ENCODE measurements around the gene TMEM272.

The TMEM272 gene

DNA sequence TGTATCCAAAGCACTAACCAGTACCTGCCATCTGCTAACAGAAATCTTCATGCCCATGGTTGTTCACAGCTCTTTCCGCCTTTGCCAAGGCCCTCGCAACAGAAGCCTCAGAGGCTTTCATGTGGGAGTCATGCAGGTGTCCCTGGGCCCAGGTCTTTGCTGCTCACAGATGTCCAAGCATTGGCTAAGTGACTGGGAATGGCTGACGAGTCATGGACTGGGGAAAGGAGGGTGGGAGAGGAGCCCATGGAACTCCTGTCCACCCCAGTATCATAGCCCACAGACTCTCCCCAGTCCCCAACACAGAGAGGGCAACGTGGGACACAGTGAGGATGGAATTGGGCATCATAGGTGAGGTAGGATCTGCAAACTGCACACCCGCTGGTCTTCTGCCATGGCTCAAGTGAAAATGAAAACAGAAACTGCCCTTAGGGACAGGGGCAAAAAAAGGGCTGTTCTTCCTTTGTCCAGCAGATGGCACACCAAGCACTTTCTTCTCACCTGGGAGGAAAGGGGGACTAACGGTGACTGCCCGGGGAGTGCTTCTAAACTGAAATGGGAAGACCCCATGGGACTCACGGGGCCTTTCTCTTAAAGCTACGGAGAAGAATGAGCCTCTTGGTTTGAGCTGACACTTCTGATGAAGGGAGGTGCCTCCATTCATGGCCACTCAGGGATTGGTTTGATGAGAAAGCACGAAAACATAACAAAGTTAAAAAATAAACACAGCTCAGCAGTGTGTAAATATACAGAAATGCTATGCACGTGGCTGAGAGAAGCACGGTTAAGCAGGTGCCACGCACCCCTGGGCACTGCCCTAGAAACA, 29.9 kb downstream of the TMEM272 start:
- Histone ChIP-seq H3K4me1 (ENCODE audit: control insufficient read depth, insufficient read depth, low read length) (peaks cover 5% of the 10 kb centered on the region), H3K27me3 (replicated peaks; ENCODE audit: control insufficient read depth, insufficient read depth, low read length) (peaks cover 30% of the 10 kb centered on the region), H3K4me3 (ENCODE audit: low read length) (no peak overlapping the region), H3K36me3 (ENCODE audit: control insufficient read depth, insufficient read depth, low read length, severe bottlenecking) (no peaks in the 10 kb centered on the region), H3K9ac (ENCODE audit: low read length) (no peak overlapping the region), H3K9me3 (ENCODE audit: control insufficient read depth, low read length) (no peaks in the 10 kb centered on the region)
- peak; percentile 82 for DNase-seq (ENCODE audit: low read depth)

DNA sequence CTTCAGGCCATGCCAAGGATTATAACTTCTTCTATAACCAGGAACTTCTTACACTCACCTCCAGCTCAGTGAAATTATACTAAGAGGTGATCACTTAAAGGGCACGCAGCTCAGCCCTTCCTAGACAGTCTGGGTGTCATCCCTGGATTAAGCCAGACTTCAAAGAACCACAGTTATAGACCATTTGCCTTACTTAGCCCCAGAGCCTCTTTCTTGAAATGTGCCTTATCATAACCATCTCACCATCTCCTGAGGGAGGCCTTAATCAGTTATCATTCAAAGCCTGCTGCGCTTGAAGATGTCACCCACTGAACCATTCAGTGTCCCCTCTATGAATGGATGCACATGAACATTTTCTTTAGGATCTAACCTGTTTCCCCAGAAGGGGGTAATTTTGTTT, 30.9 kb downstream of the TMEM272 start:
- Histone ChIP-seq H3K36me3 (ENCODE audit: control insufficient read depth, insufficient read depth, low read length, severe bottlenecking) (no peaks in the 10 kb centered on the region), H3K4me3 (ENCODE audit: low read length) (no peak overlapping the region), H3K27me3 (replicated peaks; ENCODE audit: control insufficient read depth, insufficient read depth, low read length) (peaks cover 24% of the 10 kb centered on the region), H3K9me3 (ENCODE audit: control insufficient read depth, low read length) (no peaks in the 10 kb centered on the region), H3K4me1 (ENCODE audit: control insufficient read depth, insufficient read depth, low read length) (peaks cover 5% of the 10 kb centered on the region), H3K9ac (ENCODE audit: low read length) (no peak overlapping the region)
- DNase-seq (ENCODE audit: low read depth), result no peak

DNA sequence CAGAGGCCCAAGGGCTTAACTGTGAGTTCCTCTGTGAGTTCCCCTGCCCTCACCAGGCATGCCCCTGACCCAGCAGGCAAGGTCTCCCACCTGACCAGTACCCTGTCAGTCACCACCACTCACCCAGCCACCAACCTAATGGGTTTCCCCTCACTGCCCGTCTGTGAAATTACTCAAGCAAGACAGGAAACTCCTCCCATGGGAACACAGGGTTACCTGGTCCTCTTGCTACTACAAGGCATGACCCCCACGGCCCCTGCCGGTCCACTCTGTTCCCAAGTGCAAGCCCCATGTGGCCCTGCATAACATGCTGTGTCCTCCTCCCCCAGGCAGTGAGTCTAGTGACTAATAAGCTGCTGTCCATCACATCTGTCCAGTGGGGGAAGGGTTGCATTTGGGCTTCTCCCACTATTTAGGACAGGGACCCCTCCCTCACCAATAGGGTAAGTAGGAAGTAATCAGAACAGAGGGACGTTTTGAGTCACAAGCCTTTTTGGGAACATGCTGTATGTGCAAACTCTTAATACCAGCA, 33.0 kb downstream of the TMEM272 start:
- no peak for DNase-seq (ENCODE audit: low read depth)
- H3K9me3 ChIP-seq (ENCODE audit: control insufficient read depth, low read length), result no peaks in the 10 kb centered on the region
- no peaks in the 10 kb centered on the region for H3K36me3 ChIP-seq (ENCODE audit: control insufficient read depth, insufficient read depth, low read length, severe bottlenecking)
- H3K4me1 ChIP-seq (ENCODE audit: control insufficient read depth, insufficient read depth, low read length), result no peaks in the 10 kb centered on the region
- H3K4me3 ChIP-seq (ENCODE audit: low read length), result no peak overlapping the region
- H3K27me3 ChIP-seq (replicated peaks; ENCODE audit: control insufficient read depth, insufficient read depth, low read length), result peaks cover 18% of the 10 kb centered on the region
- H3K9ac ChIP-seq (ENCODE audit: low read length), result no peak overlapping the region

DNA sequence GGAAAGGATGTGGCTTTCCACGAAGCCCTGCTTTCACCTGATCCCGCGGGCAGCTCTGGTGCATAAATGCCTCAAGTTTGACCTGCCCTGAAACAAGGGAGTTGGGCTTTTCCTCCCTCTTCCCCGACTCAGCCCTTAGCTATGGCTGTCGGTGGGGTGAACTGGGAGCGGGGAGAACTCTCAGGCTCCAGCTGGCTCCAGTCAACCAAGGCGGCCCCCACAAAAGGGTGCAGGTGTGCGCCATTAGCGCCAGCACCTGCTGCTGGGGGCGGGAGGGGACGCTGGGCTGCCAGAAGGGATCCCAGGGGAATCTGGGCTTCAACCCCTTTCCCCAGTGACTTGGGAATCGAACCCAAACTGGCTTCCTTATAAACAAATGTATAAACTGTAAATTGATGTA, 33.9 kb downstream of the TMEM272 start:
- Histone ChIP-seq H3K27me3 (replicated peaks; ENCODE audit: control insufficient read depth, insufficient read depth, low read length) (peaks cover 8% of the 10 kb centered on the region), H3K36me3 (ENCODE audit: control insufficient read depth, insufficient read depth, low read length, severe bottlenecking) (no peaks in the 10 kb centered on the region), H3K9ac (ENCODE audit: low read length) (no peak overlapping the region), H3K4me1 (ENCODE audit: control insufficient read depth, insufficient read depth, low read length) (no peaks in the 10 kb centered on the region), H3K4me3 (ENCODE audit: low read length) (no peak overlapping the region), H3K9me3 (ENCODE audit: control insufficient read depth, low read length) (no peaks in the 10 kb centered on the region)
- no peak for DNase-seq (ENCODE audit: low read depth)

DNA sequence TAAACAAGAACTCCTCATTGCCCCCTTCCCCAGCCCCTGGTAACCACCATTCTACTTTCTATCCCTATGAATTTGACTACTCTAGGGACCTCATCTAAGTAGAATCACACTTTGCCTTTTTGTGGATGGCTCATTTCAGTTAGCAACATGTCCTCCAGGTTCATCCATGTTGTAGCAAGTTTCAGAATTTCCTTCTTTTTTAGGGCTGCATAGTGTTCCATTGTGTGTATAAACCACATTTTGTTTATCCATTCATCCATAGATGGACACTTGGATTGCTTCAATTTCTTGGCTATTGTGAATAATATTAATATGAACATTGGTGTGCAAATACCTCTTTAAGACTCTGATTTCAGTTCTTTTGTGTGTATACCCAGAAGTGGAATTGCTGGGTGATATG, 36.2 kb downstream of the TMEM272 start:
- no peak for DNase-seq (ENCODE audit: low read depth)
- Histone ChIP-seq H3K4me1 (ENCODE audit: control insufficient read depth, insufficient read depth, low read length) (peaks cover 7% of the 10 kb centered on the region), H3K27me3 (replicated peaks; ENCODE audit: control insufficient read depth, insufficient read depth, low read length) (no peaks in the 10 kb centered on the region), H3K9ac (ENCODE audit: low read length) (no peak overlapping the region), H3K9me3 (ENCODE audit: control insufficient read depth, low read length) (no peaks in the 10 kb centered on the region), H3K36me3 (ENCODE audit: control insufficient read depth, insufficient read depth, low read length, severe bottlenecking) (no peaks in the 10 kb centered on the region), H3K4me3 (ENCODE audit: low read length) (no peak overlapping the region)

DNA sequence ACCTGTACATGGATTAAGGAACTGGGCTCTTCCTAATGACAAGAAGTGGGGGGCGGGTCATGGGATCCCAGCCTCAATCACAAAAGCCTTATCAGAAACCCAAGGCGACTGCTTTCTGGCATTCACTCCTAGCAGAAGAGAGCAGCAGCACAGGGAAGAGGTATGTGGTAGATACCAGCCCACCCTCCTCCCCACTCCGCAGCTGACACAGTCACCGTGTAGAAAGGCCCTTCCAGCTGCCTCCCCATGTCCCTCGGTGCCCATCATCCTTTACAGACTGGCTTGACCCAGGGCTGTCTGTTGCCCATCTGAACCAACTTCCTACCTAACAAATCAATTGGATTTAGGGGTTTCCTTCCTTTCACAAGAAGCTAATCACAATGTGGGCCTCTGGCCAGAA, 37.9 kb downstream of the TMEM272 start:
- DNase-seq (ENCODE audit: low read depth), result no peak
- Histone ChIP-seq H3K36me3 (ENCODE audit: control insufficient read depth, insufficient read depth, low read length, severe bottlenecking) (no peaks in the 10 kb centered on the region), H3K27me3 (replicated peaks; ENCODE audit: control insufficient read depth, insufficient read depth, low read length) (no peaks in the 10 kb centered on the region), H3K9ac (ENCODE audit: low read length) (no peak overlapping the region), H3K9me3 (ENCODE audit: control insufficient read depth, low read length) (no peaks in the 10 kb centered on the region), H3K4me1 (ENCODE audit: control insufficient read depth, insufficient read depth, low read length) (peaks cover 21% of the 10 kb centered on the region), H3K4me3 (ENCODE audit: low read length) (no peak overlapping the region)

DNA sequence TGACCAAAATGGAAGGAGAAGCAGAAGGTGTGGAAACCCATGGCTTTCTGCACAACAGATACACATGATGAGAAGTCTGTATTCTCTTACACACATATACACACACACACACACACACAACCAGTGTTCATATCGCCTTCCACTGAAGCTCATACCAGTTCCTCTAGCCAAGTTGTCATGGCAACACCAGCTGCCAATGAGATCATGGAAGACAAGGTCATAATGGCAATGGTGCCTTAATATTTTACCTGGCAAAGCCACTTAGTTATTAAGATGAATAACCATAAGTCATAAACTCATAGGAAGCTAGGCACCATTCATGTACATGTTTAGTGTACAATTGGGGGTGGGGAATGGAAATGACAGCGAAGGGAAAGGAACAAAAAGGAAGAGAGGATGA, 38.4 kb downstream of the TMEM272 start:
- no peak for DNase-seq (ENCODE audit: low read depth)
- H3K4me3 ChIP-seq (ENCODE audit: low read length), result no peak overlapping the region
- H3K9me3 ChIP-seq (ENCODE audit: control insufficient read depth, low read length), result no peaks in the 10 kb centered on the region

DNA sequence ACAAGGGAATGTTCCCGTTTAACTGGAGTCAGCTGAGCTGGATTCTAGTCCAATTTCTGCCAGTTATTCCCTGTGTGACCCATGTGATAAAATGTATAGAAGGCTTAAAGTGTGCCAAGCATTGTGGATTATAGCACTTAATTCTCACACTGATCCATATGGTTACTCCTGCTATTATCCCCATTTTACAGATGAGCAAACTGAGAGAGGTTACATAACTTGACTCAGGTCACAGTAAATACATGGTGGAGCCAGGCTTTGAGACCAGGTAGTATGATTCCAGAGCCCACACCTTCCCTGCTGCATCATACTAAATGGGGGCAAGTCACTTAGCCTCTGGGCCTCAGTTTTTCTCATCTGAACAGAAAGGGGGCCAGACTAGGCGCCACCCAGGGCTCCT, 39.1 kb downstream of the TMEM272 start:
- Histone ChIP-seq H3K36me3 (ENCODE audit: control insufficient read depth, insufficient read depth, low read length, severe bottlenecking) (no peaks in the 10 kb centered on the region), H3K9me3 (ENCODE audit: control insufficient read depth, low read length) (no peaks in the 10 kb centered on the region), H3K9ac (ENCODE audit: low read length) (no peak overlapping the region), H3K4me1 (ENCODE audit: control insufficient read depth, insufficient read depth, low read length) (peaks cover 27% of the 10 kb centered on the region), H3K27me3 (replicated peaks; ENCODE audit: control insufficient read depth, insufficient read depth, low read length) (no peaks in the 10 kb centered on the region), H3K4me3 (ENCODE audit: low read length) (no peak overlapping the region)
- no peak for DNase-seq (ENCODE audit: low read depth)

More for the DNA sequence above, 38.4 kb downstream of the TMEM272 start:
- H3K27me3 ChIP-seq (replicated peaks; ENCODE audit: control insufficient read depth, insufficient read depth, low read length), result no peaks in the 10 kb centered on the region
- H3K9ac ChIP-seq (ENCODE audit: low read length), result no peak overlapping the region
- no peaks in the 10 kb centered on the region for H3K36me3 ChIP-seq (ENCODE audit: control insufficient read depth, insufficient read depth, low read length, severe bottlenecking)
- H3K4me1 ChIP-seq (ENCODE audit: control insufficient read depth, insufficient read depth, low read length), result peaks cover 26% of the 10 kb centered on the region

DNA sequence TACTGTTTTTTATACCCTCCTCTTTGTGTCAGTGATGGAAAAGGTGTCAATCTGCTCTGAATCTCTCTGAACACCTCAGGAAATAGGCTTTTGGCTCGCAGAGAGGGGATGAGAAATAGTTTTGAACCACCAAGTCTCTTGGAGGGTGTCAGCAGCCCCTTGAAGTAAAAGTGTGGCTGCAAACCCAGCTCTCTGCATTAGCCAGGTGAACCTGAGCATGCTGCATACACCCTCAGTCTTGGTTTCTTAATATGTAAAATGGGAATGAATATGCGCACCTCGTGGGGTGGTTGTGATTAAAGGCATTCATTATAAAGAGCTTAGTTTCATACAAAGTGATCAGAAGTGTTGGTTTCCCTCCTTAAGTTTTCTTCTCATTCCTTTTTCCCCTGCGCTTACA, 39.7 kb downstream of the TMEM272 start:
- Histone ChIP-seq H3K9ac (ENCODE audit: low read length) (no peak overlapping the region), H3K27me3 (replicated peaks; ENCODE audit: control insufficient read depth, insufficient read depth, low read length) (no peaks in the 10 kb centered on the region), H3K9me3 (ENCODE audit: control insufficient read depth, low read length) (no peaks in the 10 kb centered on the region), H3K4me1 (ENCODE audit: control insufficient read depth, insufficient read depth, low read length) (peaks cover 27% of the 10 kb centered on the region), H3K4me3 (ENCODE audit: low read length) (peak overlapping the region; percentile 87), H3K36me3 (ENCODE audit: control insufficient read depth, insufficient read depth, low read length, severe bottlenecking) (no peaks in the 10 kb centered on the region)
- DNase-seq (ENCODE audit: low read depth), result no peak

DNA sequence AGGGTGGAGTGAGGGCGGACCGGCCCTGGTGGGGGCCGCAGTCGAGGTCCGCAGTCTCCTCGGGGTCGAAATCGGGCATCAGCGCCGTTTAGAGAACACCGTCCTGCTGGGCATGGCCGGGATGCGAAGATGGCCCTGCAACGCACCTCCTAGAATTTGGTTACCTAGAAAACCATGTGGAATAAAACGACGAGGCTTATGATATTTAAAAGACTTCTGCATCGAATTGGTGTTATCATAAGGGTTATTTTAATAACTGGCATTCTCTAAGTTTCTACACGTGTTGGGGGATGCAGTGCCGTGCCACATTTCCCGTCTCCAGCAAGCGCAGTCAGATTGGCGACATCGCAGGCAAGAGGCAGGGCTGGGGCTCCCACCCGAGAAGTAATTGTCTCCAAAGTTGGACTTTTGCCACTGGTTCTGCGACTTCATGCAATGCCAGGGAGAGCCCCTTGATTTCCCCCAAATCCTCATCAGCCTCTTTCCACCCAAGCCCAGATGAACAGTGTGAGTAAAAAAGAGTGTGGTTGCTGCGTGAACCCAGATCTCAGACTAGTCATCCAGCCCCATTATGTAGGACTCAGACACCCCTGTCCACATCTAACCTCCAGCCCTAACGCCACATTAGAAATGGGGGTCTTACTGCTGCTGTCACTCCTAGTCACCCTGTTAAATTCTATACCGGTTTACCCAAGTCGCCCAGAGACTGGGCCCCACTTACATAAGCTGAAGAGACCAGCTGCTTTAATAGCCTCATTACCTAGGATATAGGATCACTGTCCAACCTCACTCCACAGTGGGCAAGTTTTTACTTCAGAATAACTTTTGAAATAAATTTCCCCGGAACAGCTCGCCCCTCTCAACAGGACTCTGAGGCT, 40.4 kb downstream of the TMEM272 start:
- H3K4me1 ChIP-seq (ENCODE audit: control insufficient read depth, insufficient read depth, low read length), result peaks cover 27% of the 10 kb centered on the region
- H3K4me3 ChIP-seq (ENCODE audit: low read length), result peak overlapping the region; percentile 87
- no peaks in the 10 kb centered on the region for H3K36me3 ChIP-seq (ENCODE audit: control insufficient read depth, insufficient read depth, low read length, severe bottlenecking)
- no peak for DNase-seq (ENCODE audit: low read depth)
- no peaks in the 10 kb centered on the region for H3K27me3 ChIP-seq (replicated peaks; ENCODE audit: control insufficient read depth, insufficient read depth, low read length)
- H3K9me3 ChIP-seq (ENCODE audit: control insufficient read depth, low read length), result no peaks in the 10 kb centered on the region
- H3K9ac ChIP-seq (ENCODE audit: low read length), result peak overlapping the region; percentile 90
